NCI-H748 (cell line): Measurements from ENCODE around the gene CPNE1.

Source experiments
- DNase-seq: peaks from one replicate; lab custom pipeline; 2025; ENCODE audit not compliant: unreplicated experiment; lab: John Stamatoyannopoulos, UW

The CPNE1 gene

DNA sequence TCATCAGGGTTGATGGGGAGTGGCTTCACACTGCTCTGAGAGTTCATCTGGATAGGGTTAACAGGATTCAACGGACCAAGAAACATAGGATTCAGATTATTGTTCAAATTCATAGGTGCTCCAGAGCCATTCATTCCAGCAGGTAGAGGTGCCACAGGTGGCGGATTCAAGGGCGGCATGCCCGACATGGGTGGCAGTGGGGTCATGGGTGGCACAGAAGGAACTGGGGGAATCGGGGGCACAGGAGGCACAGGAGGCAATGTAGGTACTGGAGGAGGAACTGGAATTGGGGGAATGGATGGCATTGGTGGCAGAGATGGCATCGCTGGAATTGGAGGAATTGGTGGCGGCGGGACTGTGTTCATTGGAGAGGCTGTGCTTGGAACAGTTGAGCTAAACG, 10.3 kb downstream of the CPNE1 start:
- DNase-seq, result no peak

- DNase-seq, result no peak
These were observed 10.8 kb downstream of the CPNE1 start for GRCh38 chr20:35653893-35654292.

DNA sequence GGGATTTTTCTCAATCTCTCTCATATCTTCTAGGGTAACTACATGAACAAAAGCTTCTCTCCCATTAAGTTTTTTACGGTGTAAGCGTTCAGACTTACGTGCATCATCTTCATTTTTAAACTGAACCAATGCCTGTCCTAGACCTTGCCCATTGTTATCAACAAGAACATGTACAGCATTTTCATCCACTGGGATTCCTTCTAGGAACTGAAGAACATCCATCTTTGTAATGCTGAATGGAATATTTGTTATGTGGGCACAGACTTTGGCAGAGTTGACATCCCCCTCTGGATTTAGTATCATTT, 11.3 kb downstream of the CPNE1 start:
- DNase-seq, result no peak

- no peak for DNase-seq
These were observed 11.9 kb downstream of the CPNE1 start for GRCh38 chr20:35652641-35653429.

GRCh38 chr20:35651958-35652357, 12.7 kb downstream of the CPNE1 start:
- DNase-seq, result no peak

GRCh38 chr20:35650632-35651031, 14.1 kb downstream of the CPNE1 start:
- no peak for DNase-seq

DNA sequence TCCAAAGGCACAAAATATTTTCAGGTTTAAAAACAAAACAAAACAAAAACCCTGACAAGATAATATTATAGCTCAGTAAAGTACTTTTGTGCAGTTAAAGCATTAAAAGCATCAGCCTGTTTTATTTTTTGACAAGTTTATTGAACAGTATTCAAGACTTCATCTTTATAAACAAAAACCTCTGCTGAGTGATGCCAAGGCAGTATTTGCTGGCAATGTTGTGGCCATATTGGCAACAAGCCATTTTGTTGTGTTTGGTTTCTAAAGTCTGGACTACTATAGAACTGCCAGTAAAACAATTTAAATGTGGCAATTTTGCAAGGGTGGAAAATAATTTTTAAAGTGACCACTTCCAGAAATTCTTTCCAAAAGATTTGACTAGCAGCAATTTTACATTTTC, 15.9 kb downstream of the CPNE1 start:
- DNase-seq, result no peak

DNA sequence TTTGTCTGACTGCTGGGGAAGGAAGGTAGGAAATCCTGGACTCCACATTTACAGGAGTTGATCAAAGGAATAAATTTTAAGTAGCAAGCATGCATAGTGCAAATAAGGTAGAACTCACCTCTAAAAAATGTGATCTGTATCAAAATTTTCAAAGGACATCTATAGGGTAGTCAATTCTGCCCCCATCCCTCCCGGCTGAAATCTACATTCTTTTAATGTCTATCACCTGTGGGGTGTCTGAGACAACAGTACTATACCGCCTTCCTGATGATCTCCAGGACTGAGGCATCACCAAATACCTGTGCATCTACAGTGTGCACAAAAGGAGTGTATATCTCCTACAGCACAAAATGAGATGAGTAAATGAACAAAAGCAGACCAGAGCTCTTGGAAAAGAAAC, 19.9 kb downstream of the CPNE1 start:
- DNase-seq, result no peak

GRCh38 chr20:35643045-35643444, 21.7 kb downstream of the CPNE1 start:
- DNase-seq, result no peak

GRCh38 chr20:35641743-35642142, 23.0 kb downstream of the CPNE1 start:
- no peak for DNase-seq

DNA sequence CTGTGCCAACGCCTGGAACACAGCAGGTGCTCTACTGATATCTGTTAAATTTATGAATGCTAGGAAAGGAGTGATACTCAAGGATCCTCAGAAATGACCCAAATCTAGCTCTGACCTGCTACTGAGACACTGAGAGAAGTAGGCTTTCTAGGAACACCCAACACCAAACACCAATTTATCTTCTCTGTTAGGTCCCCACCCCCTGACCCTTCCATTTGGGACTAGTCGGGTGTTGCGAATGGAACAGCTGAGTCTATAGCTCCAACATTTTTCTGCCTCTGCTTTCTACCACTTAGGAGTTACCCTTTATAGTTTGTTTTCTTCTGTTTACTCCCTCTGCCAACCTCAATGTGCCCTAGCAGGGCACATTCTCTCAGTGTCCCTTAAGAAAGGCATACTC, 24.0 kb downstream of the CPNE1 start:
- no peak for DNase-seq

GRCh38 chr20:35638751-35639150, 25.9 kb downstream of the CPNE1 start:
- DNase-seq, result no peak

DNA sequence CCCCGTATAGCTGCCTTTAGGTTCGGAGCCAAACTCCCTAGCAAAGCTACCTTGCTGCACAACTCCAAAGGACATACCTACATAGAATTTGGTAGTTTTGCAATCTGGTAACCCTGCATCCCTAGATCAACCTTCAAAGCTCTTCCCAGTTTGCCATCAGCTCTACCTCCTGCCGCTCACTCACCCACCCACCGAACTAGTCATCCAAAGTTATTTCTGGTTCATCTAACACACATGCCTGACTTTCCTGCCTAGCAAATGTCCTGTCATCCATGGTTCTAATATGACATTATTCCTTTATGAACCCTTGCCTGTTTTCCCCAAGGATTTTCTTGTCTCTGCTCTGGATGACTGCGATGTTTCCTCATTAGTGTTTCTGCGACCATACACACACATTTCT, 27.4 kb downstream of the CPNE1 start:
- no peak for DNase-seq

- no peak for DNase-seq
These were observed 28.6 kb downstream of the CPNE1 start for GRCh38 chr20:35636095-35636494.

- no peak for DNase-seq
These were observed 29.0 kb downstream of the CPNE1 start for GRCh38 chr20:35635652-35636051.

DNA sequence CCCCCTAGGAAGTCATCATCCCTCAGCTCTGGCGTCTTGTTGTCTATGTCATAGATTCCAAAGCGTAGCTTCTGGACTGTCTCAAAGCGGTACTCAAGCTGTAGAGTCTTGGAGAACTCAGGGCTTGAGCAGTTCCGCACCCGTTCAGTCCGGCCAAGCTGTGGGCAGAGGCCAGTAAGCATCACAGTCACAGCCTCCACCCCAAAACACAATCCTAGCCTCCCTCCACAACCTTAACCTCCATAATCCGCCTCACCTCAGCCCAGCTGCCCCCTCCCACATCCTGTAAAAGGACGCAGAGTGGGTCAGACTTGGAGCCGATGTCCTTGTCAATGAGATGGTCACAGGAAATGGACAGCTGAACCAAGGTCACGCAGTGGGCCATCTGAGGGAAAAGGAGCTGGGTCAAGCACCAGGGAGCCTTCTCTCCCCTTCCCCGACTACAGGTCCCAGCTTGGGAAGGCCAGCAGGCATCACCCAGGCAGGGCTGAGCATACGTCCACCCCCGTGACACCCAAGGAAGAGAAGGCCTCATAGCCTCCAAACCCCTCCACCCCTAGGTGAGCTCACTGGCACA, 32.1 kb downstream of the CPNE1 start:
- no peak for DNase-seq

DNA sequence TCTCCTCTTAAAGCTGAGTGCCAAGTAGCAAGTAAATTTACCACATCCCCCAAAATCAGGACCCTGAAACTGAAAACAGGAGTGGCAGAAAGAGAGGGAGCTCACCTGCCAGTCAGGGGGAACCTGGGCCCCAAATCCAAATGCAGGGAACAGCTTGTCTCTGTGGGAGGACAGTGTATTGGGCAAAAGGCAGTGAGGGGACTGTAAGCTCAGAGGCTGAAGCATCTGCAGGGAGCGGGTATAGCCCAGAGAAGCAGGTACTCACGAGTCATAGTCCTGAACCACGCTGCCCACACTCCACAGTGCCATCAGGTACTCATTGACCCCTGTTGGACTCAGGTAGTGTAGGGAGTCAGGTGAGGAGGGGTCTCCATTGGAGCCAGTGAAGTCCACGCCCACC, 34.1 kb downstream of the CPNE1 start:
- DNase-seq, result no peak

DNA sequence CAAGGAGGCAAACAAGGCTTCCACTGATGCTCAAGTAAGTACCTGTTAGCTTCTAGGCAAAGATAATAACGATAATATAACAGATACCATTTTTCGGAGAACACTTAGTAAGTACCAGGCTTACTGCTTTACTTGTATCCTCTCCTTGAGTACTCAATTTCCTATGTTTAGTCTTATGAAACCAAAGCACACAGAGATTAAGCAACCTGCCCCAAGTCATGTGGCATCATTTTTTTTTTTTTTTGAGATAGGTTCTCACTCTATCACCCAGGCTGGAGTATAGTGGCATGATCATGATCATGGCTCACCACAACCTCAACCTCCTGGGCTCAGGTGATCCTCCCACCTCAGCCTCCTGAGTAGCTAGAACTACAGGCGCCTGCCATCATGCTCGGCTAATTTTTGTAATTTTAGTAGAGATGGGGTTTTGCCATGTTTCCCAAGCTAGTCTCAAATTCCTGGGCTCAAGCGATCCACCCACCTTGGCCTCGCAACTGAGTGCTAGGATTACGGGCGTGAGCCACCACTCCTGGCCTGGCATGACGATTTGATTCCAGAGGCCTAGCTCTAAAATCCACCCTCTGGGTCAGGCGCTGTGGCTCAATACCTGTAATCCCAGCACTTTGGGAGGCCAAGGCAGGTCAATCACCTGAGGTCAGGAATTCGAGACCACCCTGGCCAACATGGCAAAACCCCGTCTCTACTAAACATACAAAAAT, 35.1 kb downstream of the CPNE1 start:
- DNase-seq, result no peak

GRCh38 chr20:35627121-35627520, 37.6 kb downstream of the CPNE1 start:
- DNase-seq, result no peak

- DNase-seq, result no peak
These were observed 38.2 kb downstream of the CPNE1 start for GRCh38 chr20:35626386-35627001.

- no peak for DNase-seq
These were observed 38.9 kb downstream of the CPNE1 start for GRCh38 chr20:35625584-35626385.
